DND-41 (cell line): ENCODE results near the gene RBMS3.

Source experiments
- CTCF ChIP-seq: IDR thresholded peaks from 2 replicates; pipeline ENCODE4 v1.5.1; 2012; ENCODE audit warnings: borderline replicate concordance, low read length, moderate library complexity, mild to moderate bottlenecking; ENCODE audit not compliant: poor library complexity, severe bottlenecking; ENCODE audit errors: extremely low read depth
- EZH2 ChIP-seq: IDR thresholded peaks from 3 replicates; pipeline ENCODE4 v1.6.1; 2012; ENCODE audit warnings: borderline replicate concordance, low read depth, mild to moderate bottlenecking, moderate library complexity, low read length, inconsistent platforms; ENCODE audit not compliant: severe bottlenecking

DNA sequence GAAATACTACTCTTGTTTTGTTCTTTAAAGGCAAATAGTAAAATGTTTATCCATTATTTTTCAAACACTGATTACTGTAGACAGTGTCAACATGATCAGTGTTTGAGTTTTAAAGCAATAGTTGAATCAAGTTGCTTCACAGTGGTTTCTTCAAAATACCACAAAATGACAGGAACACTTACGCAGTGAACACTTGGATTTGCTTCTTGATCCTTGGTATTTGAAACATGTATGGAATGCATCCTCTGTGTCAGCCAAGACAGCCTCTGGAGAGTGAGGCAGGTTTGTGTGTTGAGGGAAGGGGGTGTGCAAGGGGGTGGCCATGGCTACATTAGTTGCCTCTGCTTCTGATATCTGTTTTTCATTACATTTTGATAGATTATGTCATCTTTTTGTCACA is 413.0 kb downstream of the RBMS3 start:
- TF ChIP-seq CTCF (no peak), EZH2 (no peak)
